ENCODE data around the gene DNAH10. TPM values are rescaled to one million over a fixed set of nuclear protein-coding genes. Genes with fewer than 3 reads are reported as not detected.

The DNAH10 gene
- total RNA-seq, 1 donor = 0.43 TPM

DNA sequence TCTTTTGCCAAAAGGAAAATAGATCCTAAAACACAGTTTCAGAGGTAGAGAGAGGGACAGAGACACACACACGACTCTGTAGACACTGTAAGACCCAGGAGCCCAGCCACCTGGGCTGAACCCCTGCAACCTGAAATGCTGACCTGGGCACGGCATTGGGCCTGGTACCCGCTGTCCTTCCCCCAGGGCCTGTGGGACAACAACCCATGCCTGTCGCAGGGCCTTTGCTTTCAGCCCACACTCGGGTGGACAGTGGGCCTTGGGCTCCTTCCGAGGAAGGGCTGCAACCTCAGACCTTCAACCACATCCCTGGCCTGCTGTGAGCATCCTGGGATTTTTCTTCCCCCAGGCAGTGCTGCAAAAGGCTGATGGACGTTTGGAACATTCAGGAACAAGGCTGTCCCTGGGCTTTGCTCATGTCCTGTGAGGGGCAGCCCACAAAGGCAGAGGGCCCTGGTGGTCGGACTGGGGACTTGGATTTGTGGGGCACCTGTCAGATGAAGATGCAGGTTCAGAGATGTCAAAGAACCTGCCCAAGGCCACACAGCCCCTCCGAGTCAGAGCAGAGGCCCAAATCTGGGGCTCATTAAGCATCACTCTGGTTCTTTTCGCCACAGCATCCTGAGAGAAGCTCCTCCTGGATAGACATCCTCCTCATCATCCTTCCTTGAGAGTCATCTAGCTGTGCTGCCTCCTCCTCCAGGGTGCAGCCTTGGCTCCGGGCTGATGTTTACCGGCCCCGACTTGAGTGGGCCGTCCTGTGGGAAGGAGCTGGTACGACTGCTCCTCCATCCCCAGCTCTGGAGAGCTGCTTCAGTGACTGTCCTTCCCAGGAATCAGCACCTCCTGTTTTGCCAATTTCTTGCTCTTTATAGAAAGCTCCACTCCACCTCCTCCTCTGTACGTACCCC, 177.9 kb downstream of the DNAH10 start:
- TF ChIP-seq, protein P1, sequence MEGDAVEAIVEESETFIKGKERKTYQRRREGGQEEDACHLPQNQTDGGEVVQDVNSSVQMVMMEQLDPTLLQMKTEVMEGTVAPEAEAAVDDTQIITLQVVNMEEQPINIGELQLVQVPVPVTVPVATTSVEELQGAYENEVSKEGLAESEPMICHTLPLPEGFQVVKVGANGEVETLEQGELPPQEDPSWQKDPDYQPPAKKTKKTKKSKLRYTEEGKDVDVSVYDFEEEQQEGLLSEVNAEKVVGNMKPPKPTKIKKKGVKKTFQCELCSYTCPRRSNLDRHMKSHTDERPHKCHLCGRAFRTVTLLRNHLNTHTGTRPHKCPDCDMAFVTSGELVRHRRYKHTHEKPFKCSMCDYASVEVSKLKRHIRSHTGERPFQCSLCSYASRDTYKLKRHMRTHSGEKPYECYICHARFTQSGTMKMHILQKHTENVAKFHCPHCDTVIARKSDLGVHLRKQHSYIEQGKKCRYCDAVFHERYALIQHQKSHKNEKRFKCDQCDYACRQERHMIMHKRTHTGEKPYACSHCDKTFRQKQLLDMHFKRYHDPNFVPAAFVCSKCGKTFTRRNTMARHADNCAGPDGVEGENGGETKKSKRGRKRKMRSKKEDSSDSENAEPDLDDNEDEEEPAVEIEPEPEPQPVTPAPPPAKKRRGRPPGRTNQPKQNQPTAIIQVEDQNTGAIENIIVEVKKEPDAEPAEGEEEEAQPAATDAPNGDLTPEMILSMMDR (IDR thresholded peaks at IDR 0.05; ENCODE audit: insufficient read depth, low read depth, low read length) = no peak
- no peak for DNase-seq (ENCODE audit: low read depth)
- H3K4me3 ChIP-seq (ENCODE audit: low read depth, low read length) = no peak overlapping the region

- no peak overlapping the region for H3K4me3 ChIP-seq (ENCODE audit: low read depth, low read length)
- TF ChIP-seq, protein P1 (IDR thresholded peaks at IDR 0.05; ENCODE audit: insufficient read depth, low read depth, low read length) = no peak
- DNase-seq (ENCODE audit: low read depth) = no peak
Measured at GRCh38 chr12:123940627-123940966, 178.5 kb downstream of the DNAH10 start.

- no peak overlapping the region for H3K4me3 ChIP-seq (ENCODE audit: low read depth, low read length)
- TF ChIP-seq, protein P1 (IDR thresholded peaks at IDR 0.05; ENCODE audit: insufficient read depth, low read depth, low read length) = no peak
- DNase-seq (ENCODE audit: low read depth) = no peak
Measured at GRCh38 chr12:123941000-123941399, 178.9 kb downstream of the DNAH10 start.

- DNase-seq (ENCODE audit: low read depth) = no peak
Measured at GRCh38 chr12:123941624-123942237, 179.6 kb downstream of the DNAH10 start.

DNA sequence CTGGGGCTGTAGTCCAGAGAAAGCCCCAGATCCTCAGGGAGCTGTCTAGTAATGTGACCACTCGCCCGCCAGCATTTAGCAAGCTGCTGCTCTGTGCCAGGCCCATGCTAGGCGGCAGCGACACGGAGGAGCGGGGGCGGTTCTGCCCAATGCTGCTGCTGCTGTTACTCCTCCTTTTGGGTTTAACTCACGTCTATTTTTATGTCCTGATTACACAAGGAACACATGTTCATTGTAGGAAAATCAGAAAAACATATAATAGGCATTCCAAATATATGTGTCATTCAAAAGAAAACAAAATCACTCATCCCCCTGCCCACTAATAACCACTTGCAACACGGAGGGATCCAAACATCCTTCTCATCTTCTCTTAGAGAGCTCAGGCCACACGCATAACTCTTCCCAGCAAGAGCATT, 180.1 kb downstream of the DNAH10 start:
- no peak overlapping the region for H3K4me3 ChIP-seq (ENCODE audit: low read depth, low read length)
- DNase-seq (ENCODE audit: low read depth) = peak; percentile 31
- TF ChIP-seq, protein P1 (IDR thresholded peaks at IDR 0.05; ENCODE audit: insufficient read depth, low read depth, low read length) = no peak

More at GRCh38 chr12:123941624-123942237, 179.6 kb downstream of the DNAH10 start:
- no peak overlapping the region for H3K4me3 ChIP-seq (ENCODE audit: low read depth, low read length)
- TF ChIP-seq, protein P1 (IDR thresholded peaks at IDR 0.05; ENCODE audit: insufficient read depth, low read depth, low read length) = no peak

DNA sequence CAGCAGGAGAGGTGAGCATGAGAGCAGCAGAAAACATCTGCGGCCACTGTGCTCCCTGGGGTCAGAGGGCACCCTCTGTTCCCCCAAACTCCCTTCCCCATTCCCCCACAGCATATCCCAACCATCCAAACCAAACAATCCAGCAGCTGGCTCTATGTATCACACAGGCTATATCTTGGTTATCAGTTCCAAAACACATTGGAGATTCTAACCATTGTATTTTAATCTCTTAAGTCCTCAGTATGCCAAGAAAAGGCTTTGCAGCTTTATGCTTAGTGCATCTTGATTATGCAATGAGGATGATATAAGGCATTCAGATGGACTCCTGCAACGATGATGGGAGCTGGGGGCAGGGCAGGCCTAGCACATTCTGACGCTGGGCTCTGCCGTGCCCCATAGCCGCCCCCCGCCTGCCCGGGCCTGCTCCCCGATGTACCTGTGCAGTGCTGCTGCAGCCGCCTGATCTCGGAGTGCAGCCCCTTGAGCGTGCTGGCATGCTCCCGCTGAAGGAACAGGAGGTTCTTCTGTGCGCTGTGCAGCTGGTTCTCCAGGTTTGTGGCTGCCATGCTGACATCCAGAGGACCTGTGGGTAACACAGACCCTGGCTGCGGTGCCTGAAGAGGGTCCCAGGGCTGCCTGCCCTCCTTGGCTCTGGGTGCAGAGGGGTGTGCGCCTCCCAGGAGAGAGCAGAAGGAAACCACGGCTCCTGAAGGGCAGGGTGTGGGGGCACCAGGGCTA, 181.0 kb downstream of the DNAH10 start:
- H3K4me3 ChIP-seq (ENCODE audit: low read depth, low read length) = no peak overlapping the region
- TF ChIP-seq, protein P1 (IDR thresholded peaks at IDR 0.05; ENCODE audit: insufficient read depth, low read depth, low read length) = no peak
- peak; percentile 20 for DNase-seq (ENCODE audit: low read depth)
